Measurements from ENCODE around the gene CYB5D1. TPM values are rescaled to one million over a fixed set of nuclear protein-coding genes. Genes with fewer than 3 reads are reported as not detected.

Gene CYB5D1
- total RNA-seq, 1 donor from 2014 or later: 21.1 TPM

DNA sequence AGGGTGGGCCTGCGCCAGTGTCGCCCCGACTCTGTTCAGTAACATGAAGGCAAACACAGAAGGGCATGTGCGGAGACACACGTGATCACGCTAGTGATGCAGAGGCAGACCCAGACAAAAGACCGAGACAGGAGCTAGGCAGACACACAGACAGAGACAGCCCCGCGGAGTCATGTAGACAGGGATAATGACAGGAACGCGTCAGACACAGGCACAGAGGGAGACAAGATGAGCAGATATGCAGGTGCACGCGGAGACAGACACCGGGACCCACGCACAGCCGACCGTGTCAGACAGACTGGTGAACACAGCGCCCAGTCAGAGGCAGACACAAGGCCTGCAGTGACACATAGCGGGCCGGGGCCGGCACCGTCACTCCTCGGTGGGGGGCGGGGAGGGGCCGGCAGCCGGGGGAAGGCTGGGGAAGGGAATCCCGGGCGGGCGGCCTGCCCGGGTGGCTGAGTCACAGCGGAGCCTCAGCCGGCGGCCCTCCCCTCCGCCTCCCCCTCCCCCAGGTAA, 16.3 kb upstream of the CYB5D1 start:
- peak overlapping the region; percentile 100 for H3K27ac ChIP-seq (ENCODE audit: low read depth, low read length)
- DNase-seq (ENCODE audit: low read depth) (peak; percentile 83), FAIRE-seq (peak; percentile 58)
- H4K20me1 ChIP-seq (ENCODE audit: insufficient read depth, low read length): peaks cover 46% of the 10 kb centered on the region
- TF ChIP-seq EZH2 (IDR thresholded peaks at IDR 0.05; ENCODE audit: insufficient read depth, low read length): no peak
- TF ChIP-seq, protein P1, sequence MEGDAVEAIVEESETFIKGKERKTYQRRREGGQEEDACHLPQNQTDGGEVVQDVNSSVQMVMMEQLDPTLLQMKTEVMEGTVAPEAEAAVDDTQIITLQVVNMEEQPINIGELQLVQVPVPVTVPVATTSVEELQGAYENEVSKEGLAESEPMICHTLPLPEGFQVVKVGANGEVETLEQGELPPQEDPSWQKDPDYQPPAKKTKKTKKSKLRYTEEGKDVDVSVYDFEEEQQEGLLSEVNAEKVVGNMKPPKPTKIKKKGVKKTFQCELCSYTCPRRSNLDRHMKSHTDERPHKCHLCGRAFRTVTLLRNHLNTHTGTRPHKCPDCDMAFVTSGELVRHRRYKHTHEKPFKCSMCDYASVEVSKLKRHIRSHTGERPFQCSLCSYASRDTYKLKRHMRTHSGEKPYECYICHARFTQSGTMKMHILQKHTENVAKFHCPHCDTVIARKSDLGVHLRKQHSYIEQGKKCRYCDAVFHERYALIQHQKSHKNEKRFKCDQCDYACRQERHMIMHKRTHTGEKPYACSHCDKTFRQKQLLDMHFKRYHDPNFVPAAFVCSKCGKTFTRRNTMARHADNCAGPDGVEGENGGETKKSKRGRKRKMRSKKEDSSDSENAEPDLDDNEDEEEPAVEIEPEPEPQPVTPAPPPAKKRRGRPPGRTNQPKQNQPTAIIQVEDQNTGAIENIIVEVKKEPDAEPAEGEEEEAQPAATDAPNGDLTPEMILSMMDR (IDR thresholded peaks at IDR 0.05; ENCODE audit: insufficient read depth, low read depth, low read length): no peak
- H3K36me3 ChIP-seq (ENCODE audit: insufficient read depth, low read length): no peaks in the 10 kb centered on the region
- H3K9ac ChIP-seq (ENCODE audit: low read length): peak overlapping the region; percentile 100
- peaks cover 4% of the 10 kb centered on the region for H3K36me3 Mint-ChIP-seq (ENCODE audit: low read depth, unreplicated experiment)
- H3K4me1 ChIP-seq (ENCODE audit: insufficient read depth, low read length): peaks cover 57% of the 10 kb centered on the region
- H3K9me3 Mint-ChIP-seq (ENCODE audit: unreplicated experiment): no peaks in the 10 kb centered on the region
- no peaks in the 10 kb centered on the region for H3K27me3 Mint-ChIP-seq (ENCODE audit: low read depth, unreplicated experiment)
- H3K4me3 ChIP-seq (ENCODE audit: insufficient read depth, low read depth, low read length): peak overlapping the region; percentile 85
- H3K4me2 ChIP-seq (ENCODE audit: low read length): peak overlapping the region; percentile 99
- H3K4me1 Mint-ChIP-seq (ENCODE audit: low read depth, unreplicated experiment): peaks cover 43% of the 10 kb centered on the region
- H3K27ac Mint-ChIP-seq (ENCODE audit: unreplicated experiment): peak overlapping the region; percentile 100
- H3K4me3 Mint-ChIP-seq (ENCODE audit: unreplicated experiment): peak overlapping the region; percentile 95
- no peaks in the 10 kb centered on the region for H3K9me3 ChIP-seq (ENCODE audit: insufficient read depth, low read depth, low read length)
- H2AFZ ChIP-seq (ENCODE audit: low read depth, low read length): peak overlapping the region; percentile 44
- H3K27me3 ChIP-seq (ENCODE audit: insufficient read depth, low read length): no peaks in the 10 kb centered on the region
- peaks cover 53% of the 10 kb centered on the region for H3K79me2 ChIP-seq (ENCODE audit: insufficient read depth, low read length)

- peaks cover 52% of the 10 kb centered on the region for H3K4me1 ChIP-seq (ENCODE audit: insufficient read depth, low read length)
- H3K36me3 Mint-ChIP-seq (ENCODE audit: low read depth, unreplicated experiment): peaks cover 4% of the 10 kb centered on the region
- peak overlapping the region; percentile 100 for H3K27ac Mint-ChIP-seq (ENCODE audit: unreplicated experiment)
- H3K4me3 ChIP-seq (ENCODE audit: insufficient read depth, low read depth, low read length): peak overlapping the region; percentile 85
- peaks cover 55% of the 10 kb centered on the region for H3K79me2 ChIP-seq (ENCODE audit: insufficient read depth, low read length)
- H3K27me3 ChIP-seq (ENCODE audit: insufficient read depth, low read length): no peaks in the 10 kb centered on the region
- peak; percentile 61 for DNase-seq (ENCODE audit: low read depth)
- peak overlapping the region; percentile 100 for H3K27ac ChIP-seq (ENCODE audit: low read depth, low read length)
- H3K9ac ChIP-seq (ENCODE audit: low read length): peak overlapping the region; percentile 100
- H3K36me3 ChIP-seq (ENCODE audit: insufficient read depth, low read length): no peaks in the 10 kb centered on the region
- H4K20me1 ChIP-seq (ENCODE audit: insufficient read depth, low read length): peaks cover 47% of the 10 kb centered on the region
- no peaks in the 10 kb centered on the region for H3K9me3 ChIP-seq (ENCODE audit: insufficient read depth, low read depth, low read length)
- TF ChIP-seq EZH2 (IDR thresholded peaks at IDR 0.05; ENCODE audit: insufficient read depth, low read length): no peak
- H2AFZ ChIP-seq (ENCODE audit: low read depth, low read length): peak overlapping the region; percentile 44
- peaks cover 45% of the 10 kb centered on the region for H3K4me1 Mint-ChIP-seq (ENCODE audit: low read depth, unreplicated experiment)
- peak overlapping the region; percentile 95 for H3K4me3 Mint-ChIP-seq (ENCODE audit: unreplicated experiment)
- H3K27me3 Mint-ChIP-seq (ENCODE audit: low read depth, unreplicated experiment): no peaks in the 10 kb centered on the region
- no peaks in the 10 kb centered on the region for H3K9me3 Mint-ChIP-seq (ENCODE audit: unreplicated experiment)
- no peak for FAIRE-seq
- peak overlapping the region; percentile 99 for H3K4me2 ChIP-seq (ENCODE audit: low read length)
Observed at GRCh38 chr17:7841915-7842379, 15.9 kb upstream of the CYB5D1 start.

GRCh38 chr17:7842380-7843256, 15.2 kb upstream of the CYB5D1 start:
- Mint-ChIP-seq H3K4me3 (ENCODE audit: unreplicated experiment) (peak overlapping the region; percentile 95), H3K27me3 (ENCODE audit: low read depth, unreplicated experiment) (no peaks in the 10 kb centered on the region), H3K36me3 (ENCODE audit: low read depth, unreplicated experiment) (peaks cover 4% of the 10 kb centered on the region), H3K9me3 (ENCODE audit: unreplicated experiment) (no peaks in the 10 kb centered on the region), H3K27ac (ENCODE audit: unreplicated experiment) (peak overlapping the region; percentile 100), H3K4me1 (ENCODE audit: low read depth, unreplicated experiment) (peaks cover 39% of the 10 kb centered on the region)
- peaks cover 46% of the 10 kb centered on the region for H3K4me1 ChIP-seq (ENCODE audit: insufficient read depth, low read length)
- peak overlapping the region; percentile 85 for H3K4me3 ChIP-seq (ENCODE audit: insufficient read depth, low read depth, low read length)
- peaks cover 55% of the 10 kb centered on the region for H3K79me2 ChIP-seq (ENCODE audit: insufficient read depth, low read length)
- peaks cover 47% of the 10 kb centered on the region for H4K20me1 ChIP-seq (ENCODE audit: insufficient read depth, low read length)
- no peak for TF ChIP-seq EZH2 (IDR thresholded peaks at IDR 0.05; ENCODE audit: insufficient read depth, low read length)
- TF ChIP-seq, protein P1 (IDR thresholded peaks at IDR 0.05; ENCODE audit: insufficient read depth, low read depth, low read length): no peak
- peak overlapping the region; percentile 99 for H3K4me2 ChIP-seq (ENCODE audit: low read length)
- no peak overlapping the region for H2AFZ ChIP-seq (ENCODE audit: low read depth, low read length)
- H3K9me3 ChIP-seq (ENCODE audit: insufficient read depth, low read depth, low read length): no peaks in the 10 kb centered on the region
- no peaks in the 10 kb centered on the region for H3K27me3 ChIP-seq (ENCODE audit: insufficient read depth, low read length)
- peak; percentile 95 for DNase-seq (ENCODE audit: low read depth)
- no peaks in the 10 kb centered on the region for H3K36me3 ChIP-seq (ENCODE audit: insufficient read depth, low read length)
- H3K9ac ChIP-seq (ENCODE audit: low read length): peak overlapping the region; percentile 100
- no peak for FAIRE-seq
- H3K27ac ChIP-seq (ENCODE audit: low read depth, low read length): peak overlapping the region; percentile 100

All from astrocyte (in vitro differentiated cells and primary cell).